Hepatocyte (in vitro differentiated cells): Measurements from ENCODE around the gene CHST8.

Experiments used
- EZH2 ChIP-seq: fragments of 200-600 bp; sonication (generic); IDR thresholded peaks from 2 replicates; pipeline ENCODE4 v1.6.1; 2016; ENCODE audit warnings: antibody characterized with exemption, mild to moderate bottlenecking, borderline replicate concordance
- EZH2phosphoT487 ChIP-seq: fragments of 200-600 bp; sonication (generic); IDR thresholded peaks from one replicate; pipeline ENCODE4 v1.6.1; 2018; ENCODE audit warnings: antibody characterized with exemption, mild to moderate bottlenecking, low read depth, moderate library complexity; ENCODE audit not compliant: unreplicated experiment, severe bottlenecking
- TF ChIP-seq, protein P1 (sequence below): fragments of 200-600 bp; sonication (generic); IDR thresholded peaks from 2 replicates; pipeline ENCODE4 v1.5.1; 2016; ENCODE audit warnings: antibody characterized with exemption, mild to moderate bottlenecking; ENCODE audit not compliant: poor library complexity

- TF ChIP-seq, protein P1, sequence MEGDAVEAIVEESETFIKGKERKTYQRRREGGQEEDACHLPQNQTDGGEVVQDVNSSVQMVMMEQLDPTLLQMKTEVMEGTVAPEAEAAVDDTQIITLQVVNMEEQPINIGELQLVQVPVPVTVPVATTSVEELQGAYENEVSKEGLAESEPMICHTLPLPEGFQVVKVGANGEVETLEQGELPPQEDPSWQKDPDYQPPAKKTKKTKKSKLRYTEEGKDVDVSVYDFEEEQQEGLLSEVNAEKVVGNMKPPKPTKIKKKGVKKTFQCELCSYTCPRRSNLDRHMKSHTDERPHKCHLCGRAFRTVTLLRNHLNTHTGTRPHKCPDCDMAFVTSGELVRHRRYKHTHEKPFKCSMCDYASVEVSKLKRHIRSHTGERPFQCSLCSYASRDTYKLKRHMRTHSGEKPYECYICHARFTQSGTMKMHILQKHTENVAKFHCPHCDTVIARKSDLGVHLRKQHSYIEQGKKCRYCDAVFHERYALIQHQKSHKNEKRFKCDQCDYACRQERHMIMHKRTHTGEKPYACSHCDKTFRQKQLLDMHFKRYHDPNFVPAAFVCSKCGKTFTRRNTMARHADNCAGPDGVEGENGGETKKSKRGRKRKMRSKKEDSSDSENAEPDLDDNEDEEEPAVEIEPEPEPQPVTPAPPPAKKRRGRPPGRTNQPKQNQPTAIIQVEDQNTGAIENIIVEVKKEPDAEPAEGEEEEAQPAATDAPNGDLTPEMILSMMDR, result no peak
- TF ChIP-seq EZH2phosphoT487 (no peak), EZH2 (no peak)
These were observed 99.2 kb downstream of the CHST8 start for GRCh38 chr19:33720691-33721682.
